ENCODE measurements around the gene TWIST2. TPM values are rescaled to one million over a fixed set of nuclear protein-coding genes. Genes with fewer than 3 reads are reported as not detected.

Gene TWIST2
- total RNA-seq, 2 donors from 2014 or later = 7.5 to 40.5 TPM

GRCh38 chr2:238861013-238861730, 13.3 kb downstream of the TWIST2 start:
- intact Hi-C loops (cut with DNase I) = no loop called here
- Histone ChIP-seq H3K27ac (no peak overlapping the region), H3K4me3 (no peak overlapping the region), H3K36me3 (replicated peaks in 1 of 2; ENCODE audit: insufficient read depth in 1 of 2, low read depth in 2 of 2) (no peaks in the 10 kb centered on the region), H3K4me1 (peaks cover 6% of the 10 kb centered on the region), H3K27me3 (peaks cover 0 to 3% of the 10 kb centered on the region in 2 donors), H3K9me3 (no peaks in the 10 kb centered on the region)
- TF ChIP-seq CTCF (IDR thresholded peaks at IDR 0.05) (no peak), POLR2A (IDR thresholded peaks at IDR 0.05) (no peak)
- peak in 1 of 4 donors; percentile 21 for DNase-seq
- 67 to 70% methylated on average over 19 to 21 of the region's 21 CpGs for WGBS, 2 donors
- ATAC-seq = no peak

- DNase-seq = no peak
- H3K27ac ChIP-seq = no peak overlapping the region
- TF ChIP-seq CTCF (IDR thresholded peaks at IDR 0.05) (no peak), POLR2A (IDR thresholded peaks at IDR 0.05) (no peak)
- WGBS, 2 donors = 74 to 78% methylated on average over 10 of the region's 10 CpGs
- no peak overlapping the region for H3K4me3 ChIP-seq
- peaks cover 0 to 3% of the 10 kb centered on the region in 2 donors for H3K27me3 ChIP-seq
- intact Hi-C loops (cut with DNase I) = no loop called here
- ATAC-seq = no peak
- no peaks in the 10 kb centered on the region for H3K36me3 ChIP-seq (replicated peaks in 1 of 2; ENCODE audit: insufficient read depth in 1 of 2, low read depth in 2 of 2)
- H3K9me3 ChIP-seq = no peaks in the 10 kb centered on the region
- H3K4me1 ChIP-seq = peaks cover 6% of the 10 kb centered on the region
Observed at GRCh38 chr2:238861766-238862315, 14.0 kb downstream of the TWIST2 start.

DNA sequence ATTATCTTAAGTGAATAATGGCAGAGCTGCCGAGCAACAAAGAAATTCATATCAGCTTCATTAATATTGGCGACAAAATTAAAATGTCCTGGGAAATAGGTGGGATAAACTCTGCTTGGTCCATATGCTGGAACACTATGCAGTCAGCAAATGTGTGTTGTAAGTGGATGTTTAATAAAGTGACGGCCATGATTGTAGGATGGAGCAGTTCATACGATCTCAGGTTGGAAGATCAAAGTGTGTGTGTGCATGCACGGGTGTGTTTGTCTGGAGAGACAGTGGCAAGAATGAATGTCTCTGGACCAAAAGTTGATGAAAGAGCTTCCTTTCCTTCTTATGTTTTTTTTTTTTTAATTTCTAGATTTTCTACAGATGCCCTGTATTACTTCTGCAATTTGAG, 14.8 kb downstream of the TWIST2 start:
- DNase-seq (no peak), ATAC-seq (no peak)
- intact Hi-C loops (cut with DNase I) = no loop called here
- Histone ChIP-seq H3K27me3 (peaks cover 0 to 3% of the 10 kb centered on the region in 2 donors), H3K4me1 (peaks cover 6% of the 10 kb centered on the region), H3K27ac (no peak overlapping the region), H3K36me3 (replicated peaks in 1 of 2; ENCODE audit: insufficient read depth in 1 of 2, low read depth in 2 of 2) (no peaks in the 10 kb centered on the region), H3K4me3 (no peak overlapping the region), H3K9me3 (no peaks in the 10 kb centered on the region)
- no peak for TF ChIP-seq CTCF (IDR thresholded peaks at IDR 0.05)
- no peak for TF ChIP-seq POLR2A (IDR thresholded peaks at IDR 0.05)
- WGBS, 2 donors = 62% methylated on average over 5 of the region's 5 CpGs

DNA sequence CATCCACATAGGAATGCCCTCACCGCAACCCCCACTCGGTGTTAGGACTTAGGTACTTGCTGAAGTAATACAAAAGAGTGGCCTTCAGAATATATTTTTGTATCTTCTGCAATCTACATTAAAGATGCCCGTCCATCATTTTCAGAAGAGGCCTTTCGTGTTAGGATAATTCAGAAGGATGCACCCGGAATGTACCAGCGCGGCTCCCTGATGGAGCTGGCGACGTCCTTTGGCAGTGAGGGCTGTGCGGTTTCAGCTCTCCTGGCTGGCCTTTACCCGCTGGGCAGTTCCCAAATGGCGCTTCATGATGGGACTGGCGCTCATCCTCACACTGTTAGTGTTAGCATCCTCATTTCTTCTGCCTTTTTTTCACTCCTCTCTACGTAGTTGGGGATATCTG, 15.3 kb downstream of the TWIST2 start:
- intact Hi-C loops (cut with DNase I) = no loop called here
- no peak overlapping the region for H3K27ac ChIP-seq

More for the DNA sequence above, 15.3 kb downstream of the TWIST2 start:
- Histone ChIP-seq H3K4me1 (peaks cover 6% of the 10 kb centered on the region), H3K36me3 (replicated peaks in 1 of 2; ENCODE audit: insufficient read depth in 1 of 2, low read depth in 2 of 2) (no peaks in the 10 kb centered on the region), H3K27me3 (peaks cover 0 to 3% of the 10 kb centered on the region in 2 donors), H3K9me3 (no peaks in the 10 kb centered on the region), H3K4me3 (no peak overlapping the region)
- 86 to 87% methylated on average over 14 of the region's 14 CpGs for WGBS, 2 donors
- TF ChIP-seq POLR2A (IDR thresholded peaks at IDR 0.05) (no peak), CTCF (IDR thresholded peaks at IDR 0.05) (no peak)
- ATAC-seq (no peak), DNase-seq (no peak)
